Endothelial cell of umbilical vein (primary cell): Measurements from ENCODE around the gene CDC42BPB. TPM values are rescaled to one million over a fixed set of nuclear protein-coding genes. Genes with fewer than 3 reads are reported as not detected.

Source experiments
- BruUV-seq: library from RNA; stranded (reverse); fragments of 400-500 nt; replicated peaks from 2 replicates; lab custom pipeline; 2021; lab: Mats Ljungman, UMichigan
- CTCF ChIA-PET: fragments of 300-600, 350-600 bp; sonication (Branson Sonifier 250); formaldehyde crosslinking; loops from one replicate; lab custom pipeline; 2021; ENCODE audit warnings: antibody characterized with exemption, inconsistent platforms; lab: Charles Lee
- POLR2A ChIA-PET: fragments of 300-600, 350-600 bp; sonication (Branson Sonifier 250); formaldehyde crosslinking; loops from one replicate; lab custom pipeline; 2021; ENCODE audit warnings: antibody characterized with exemption, inconsistent platforms; lab: Charles Lee
- DNase-seq: peaks from one replicate; pipeline ENCODE4 v3.0.0-alpha.2; 2011; ENCODE audit warnings: low read depth, low spot score
- FAIRE-seq: peaks from 2 replicates; lab custom pipeline; 2011; peaks lifted over from hg19 to GRCh38; lab: Jason Lieb, UNC
- H2AFZ ChIP-seq: 2 replicates; pipeline ENCODE4 v1.6.0; 2012; ENCODE audit warnings: low read depth, low read length, control low read depth, inconsistent platforms
- H3K27ac ChIP-seq: 2 replicates; pipeline ENCODE4 v1.5.1; 2011; ENCODE audit warnings: low read depth, mild to moderate bottlenecking, control low read depth, low read length, moderate library complexity; ENCODE audit not compliant: insufficient read depth
- H3K27me3 ChIP-seq, 2 experiments: 2 replicates each; pipeline versions ENCODE4 v1.6.0 to v1.6.1; 2011; ENCODE audit warnings: low read length in 2 of 2, mixed read lengths in 1 of 2; ENCODE audit not compliant: control insufficient read depth in 2 of 2, insufficient read depth in 2 of 2
- H3K36me3 ChIP-seq, 2 experiments: 2 replicates in 1 of 2; 3 replicates in 1 of 2; pipeline ENCODE4 v1.5.1; 2011; ENCODE audit warnings: low read length in 2 of 2, mild to moderate bottlenecking in 1 of 2, moderate library complexity in 1 of 2; ENCODE audit not compliant: control insufficient read depth in 2 of 2, insufficient read depth in 2 of 2; ENCODE audit errors: extremely low read depth in 1 of 2
- H3K4me1 ChIP-seq: 3 replicates; pipeline ENCODE4 v1.5.1; 2011; ENCODE audit warnings: mild to moderate bottlenecking, low read length; ENCODE audit not compliant: control insufficient read depth, insufficient read depth; ENCODE audit errors: extremely low read depth
- H3K4me2 ChIP-seq: 2 replicates; pipeline ENCODE4 v1.6.1; 2011; ENCODE audit warnings: low read length, control low read depth, mixed read lengths; ENCODE audit not compliant: insufficient read depth
- H3K4me3 ChIP-seq, 3 experiments: fragments of 200-600 bp in 1 of 3; sonication (generic), shearing (Covaris generic) in 1 of 3; replicated peaks in 1 of 3; 2 replicates each; pipeline ENCODE4 v1.5.1; 2011 to 2016; ENCODE audit warnings: control low read depth in 3 of 3, low read length in 3 of 3, mild to moderate bottlenecking in 2 of 3, inconsistent platforms in 1 of 3, low read depth in 1 of 3, moderate library complexity in 1 of 3; ENCODE audit not compliant: insufficient read depth in 1 of 3
- H3K79me2 ChIP-seq: 2 replicates; pipeline ENCODE4 v1.6.0; 2012; ENCODE audit warnings: low read length, inconsistent platforms; ENCODE audit not compliant: control insufficient read depth, insufficient read depth
- H3K9ac ChIP-seq: replicated peaks from 2 replicates; pipeline ENCODE3; 2011; ENCODE audit warnings: low read length, control low read depth; ENCODE audit not compliant: insufficient read depth; ENCODE audit errors: extremely low read depth
- H3K9me1 ChIP-seq: replicated peaks from 3 replicates; pipeline ENCODE4 v1.6.0; 2011; ENCODE audit warnings: mild to moderate bottlenecking, low read length; ENCODE audit not compliant: control insufficient read depth, insufficient read depth; ENCODE audit errors: extremely low read depth
- H3K9me3 ChIP-seq: replicated peaks from 2 replicates; pipeline ENCODE4 v1.5.1; 2012; ENCODE audit warnings: low read length, inconsistent platforms; ENCODE audit not compliant: control insufficient read depth, insufficient read depth
- H4K20me1 ChIP-seq: replicated peaks from 2 replicates; pipeline ENCODE3; 2011; ENCODE audit warnings: mild to moderate bottlenecking, low read length; ENCODE audit not compliant: control insufficient read depth, insufficient read depth; ENCODE audit errors: extremely low read depth
- EZH2 ChIP-seq: IDR thresholded peaks from 2 replicates; pipeline ENCODE4 v1.6.1; 2012; ENCODE audit warnings: borderline replicate concordance, low read depth, mild to moderate bottlenecking, moderate library complexity, low read length, inconsistent platforms; ENCODE audit not compliant: severe bottlenecking
- FOS ChIP-seq: IDR thresholded peaks from 2 replicates; pipeline ENCODE4 v1.6.1; 2011; ENCODE audit warnings: mild to moderate bottlenecking, low read length, moderate library complexity, borderline replicate concordance; ENCODE audit not compliant: insufficient read depth
- GATA2 ChIP-seq: IDR thresholded peaks from 2 replicates; pipeline ENCODE4 v1.7.0; 2011; ENCODE audit warnings: low read depth, mild to moderate bottlenecking, moderate library complexity, mixed read lengths, low read length; ENCODE audit not compliant: insufficient read length, insufficient read depth
- JUN ChIP-seq: IDR thresholded peaks from 2 replicates; pipeline ENCODE4 v1.6.1; 2011; ENCODE audit warnings: borderline replicate concordance, low read depth; ENCODE audit not compliant: insufficient read length, insufficient read depth
- MYC ChIP-seq: IDR thresholded peaks from one replicate; pipeline ENCODE4 v1.6.1; 2011; ENCODE audit warnings: mild to moderate bottlenecking, low read depth, low read length
- POLR2A ChIP-seq: IDR thresholded peaks from 2 replicates; pipeline ENCODE4 v1.6.1; 2012; ENCODE audit warnings: low read depth, mild to moderate bottlenecking, control low read depth, low read length
- POLR2AphosphoS5 ChIP-seq: IDR thresholded peaks from 2 replicates; pipeline ENCODE4 v1.6.1; 2012; ENCODE audit warnings: low read depth, mild to moderate bottlenecking, control low read depth, low read length, moderate library complexity; ENCODE audit not compliant: insufficient read depth
- dilution Hi-C: fragments of 300-500 bp; cut with MboI; formaldehyde crosslinking; loops from one replicate; pipeline ENCODE4 v1.15.0; 2019; ENCODE audit warnings: low sequenced_read_pairs; ENCODE audit not compliant: extremely low pct_ligation_motif_present
- intact Hi-C: fragments of 100-400 bp; cut with micrococcal nuclease; formaldehyde crosslinking; loops from one replicate; pipeline ENCODE4 v1.10.0; 2022
- polyA plus RNA-seq, 4 experiments: library from polyadenylated mRNA; depleted of rRNA in 3 of 4; stranded (reverse) in 3 of 4; unstranded in 1 of 4; fragments of >200 nt; gene quantifications; 2 replicates each; pipeline versions ENCODE4 v1.2.1 to v1.2.3, GENCODE V29; 2011 to 2012; ENCODE audit warnings: missing spikeins in 1 of 4
- total RNA-seq: library from RNA; stranded (reverse); gene quantifications from 2 replicates; pipeline ENCODE4 v1.2.3, GENCODE V29; 2021
- TF ChIP-seq, protein P1 (sequence below): IDR thresholded peaks from 2 replicates; pipeline ENCODE4 v1.6.1; 2011; ENCODE audit not compliant: insufficient read depth, insufficient read length

Gene CDC42BPB
- total and polyA plus RNA-seq, 2 donors (not counting 3 experiments of a cell fraction or from before 2014, with no cell fraction given): 82.6 to 131 TPM

- intact Hi-C loops (no loop called here), dilution Hi-C loops (no loop called here)
- TF ChIP-seq JUN (no peak), EZH2 (no peak), MYC (no peak), POLR2A (no peak)
- no TSS peak for BruUV-seq
- Histone ChIP-seq H3K27me3 (no peaks in the 10 kb centered on the region), H3K4me2 (no peak overlapping the region), H4K20me1 (no peaks in the 10 kb centered on the region), H3K4me3 (no peak overlapping the region), H3K79me2 (peaks cover 2% of the 10 kb centered on the region), H3K9ac (no peak overlapping the region), H3K4me1 (no peaks in the 10 kb centered on the region), H3K9me3 (no peaks in the 10 kb centered on the region), H3K27ac (no peak overlapping the region), H3K9me1 (no peaks in the 10 kb centered on the region), H2AFZ (no peak overlapping the region), H3K36me3 (peaks cover 9 to 37% of the 10 kb centered on the region in 2 experiments)
- FAIRE-seq (no peak), DNase-seq (no peak)
- ChIA-PET CTCF (no interaction called here), POLR2A (no interaction called here)
Observed at GRCh38 chr14:102982852-102983470, 74.4 kb downstream of the CDC42BPB start.

GRCh38 chr14:102980409-102980810 is 76.9 kb downstream of the CDC42BPB start:
- H3K9me1 ChIP-seq: no peaks in the 10 kb centered on the region
- FAIRE-seq (no peak), DNase-seq (no peak)
- no peaks in the 10 kb centered on the region for H3K9me3 ChIP-seq
- CTCF ChIA-PET: interaction anchor here (1.4 kb wide), 1 partner anchor 18 kb away, joined by 4 read pairs; no protein-coding TSS in a partner anchor
- BruUV-seq: no TSS peak
- no peak overlapping the region for H3K9ac ChIP-seq
- peaks cover 14 to 50% of the 10 kb centered on the region in 2 experiments for H3K36me3 ChIP-seq
- dilution Hi-C loops: no loop called here
- intact Hi-C loops: no loop called here
- no peaks in the 10 kb centered on the region for H3K4me1 ChIP-seq
- no peaks in the 10 kb centered on the region for H4K20me1 ChIP-seq
- POLR2A ChIA-PET: interaction anchor here (0.5 to 0.6 kb wide), 2 partner anchors 34 to 76 kb away, joined by 3 to 4 read pairs; no protein-coding TSS in a partner anchor
- H3K79me2 ChIP-seq: no peaks in the 10 kb centered on the region
- no peak overlapping the region for H3K4me2 ChIP-seq
- H3K4me3 ChIP-seq: no peak overlapping the region
- no peaks in the 10 kb centered on the region for H3K27me3 ChIP-seq
- TF ChIP-seq POLR2AphosphoS5 (no peak), FOS (no peak), MYC (no peak), JUN (no peak), EZH2 (no peak), GATA2 (no peak), POLR2A (no peak)
- TF ChIP-seq, protein P1, sequence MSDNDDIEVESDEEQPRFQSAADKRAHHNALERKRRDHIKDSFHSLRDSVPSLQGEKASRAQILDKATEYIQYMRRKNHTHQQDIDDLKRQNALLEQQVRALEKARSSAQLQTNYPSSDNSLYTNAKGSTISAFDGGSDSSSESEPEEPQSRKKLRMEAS: no peak
- no peak overlapping the region for H2AFZ ChIP-seq
- H3K27ac ChIP-seq: no peak overlapping the region
